B cell (primary cell): ENCODE data around the gene ZBTB24.

Experiments
- EZH2 ChIP-seq: IDR thresholded peaks from 2 replicates; pipeline ENCODE4 v1.6.1; 2012; ENCODE audit warnings: borderline replicate concordance, low read depth, mild to moderate bottlenecking, moderate library complexity, low read length; ENCODE audit not compliant: insufficient read depth, poor library complexity, severe bottlenecking
- TF ChIP-seq, protein P1 (sequence below): fragments of 200-600 bp; IDR thresholded peaks from one replicate; pipeline ENCODE4 v1.8.0; 2022; ENCODE audit warnings: antibody characterized with exemption, mild to moderate bottlenecking

GRCh38 chr6:109466212-109466923, 16.7 kb downstream of the ZBTB24 start:
- TF ChIP-seq, protein P1, sequence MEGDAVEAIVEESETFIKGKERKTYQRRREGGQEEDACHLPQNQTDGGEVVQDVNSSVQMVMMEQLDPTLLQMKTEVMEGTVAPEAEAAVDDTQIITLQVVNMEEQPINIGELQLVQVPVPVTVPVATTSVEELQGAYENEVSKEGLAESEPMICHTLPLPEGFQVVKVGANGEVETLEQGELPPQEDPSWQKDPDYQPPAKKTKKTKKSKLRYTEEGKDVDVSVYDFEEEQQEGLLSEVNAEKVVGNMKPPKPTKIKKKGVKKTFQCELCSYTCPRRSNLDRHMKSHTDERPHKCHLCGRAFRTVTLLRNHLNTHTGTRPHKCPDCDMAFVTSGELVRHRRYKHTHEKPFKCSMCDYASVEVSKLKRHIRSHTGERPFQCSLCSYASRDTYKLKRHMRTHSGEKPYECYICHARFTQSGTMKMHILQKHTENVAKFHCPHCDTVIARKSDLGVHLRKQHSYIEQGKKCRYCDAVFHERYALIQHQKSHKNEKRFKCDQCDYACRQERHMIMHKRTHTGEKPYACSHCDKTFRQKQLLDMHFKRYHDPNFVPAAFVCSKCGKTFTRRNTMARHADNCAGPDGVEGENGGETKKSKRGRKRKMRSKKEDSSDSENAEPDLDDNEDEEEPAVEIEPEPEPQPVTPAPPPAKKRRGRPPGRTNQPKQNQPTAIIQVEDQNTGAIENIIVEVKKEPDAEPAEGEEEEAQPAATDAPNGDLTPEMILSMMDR, result no peak
- no peak for TF ChIP-seq EZH2
